GM21825 (cell line): Measurements from ENCODE around the gene SLX9.
"Not testable (repeated sequence)": the region's sequence is repeated elsewhere in the genome, so short reads cannot be mapped to it uniquely, and the experiment has no call there.

Source experiments
- ATAC-seq: cut with Tn5 transposase; IDR thresholded peaks from one replicate; pipeline ENCODE4 v1.9.1; 2021; ENCODE audit warnings: mild to moderate bottlenecking, moderate library complexity; ENCODE audit not compliant: unreplicated experiment

The SLX9 gene

DNA sequence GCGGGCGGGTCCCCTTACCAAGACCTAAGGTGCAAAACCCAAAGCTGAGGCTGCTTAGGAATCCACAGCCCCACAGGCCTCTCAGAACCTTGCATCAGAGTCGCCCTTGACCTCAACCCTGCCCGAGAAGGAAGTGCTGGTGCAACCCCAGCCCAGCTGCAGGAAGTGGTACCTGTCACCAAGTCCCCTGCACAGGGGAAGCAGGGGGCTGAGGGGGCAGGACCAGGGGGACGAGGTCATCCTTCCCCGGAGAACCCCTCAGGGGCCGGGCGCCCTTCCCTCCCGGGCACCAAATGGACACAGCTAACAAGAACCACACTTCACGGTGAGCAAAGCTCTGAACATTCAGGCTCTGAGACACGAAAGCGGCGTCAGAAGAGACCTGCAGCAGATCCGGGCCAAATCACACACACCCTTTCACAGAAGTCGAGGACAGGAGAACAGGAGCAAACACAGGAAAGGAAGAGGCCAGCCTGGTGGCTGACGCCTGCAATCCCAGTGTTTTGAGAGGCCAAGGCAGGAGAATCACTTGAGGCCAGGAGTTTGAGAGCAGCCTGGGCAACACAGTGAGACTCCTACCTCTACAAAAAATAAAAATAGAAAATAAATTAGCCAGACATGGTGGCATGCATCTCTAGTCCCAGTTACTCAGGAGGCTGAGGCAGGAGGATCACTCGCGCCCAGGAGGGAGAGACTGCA, 25.5 kb upstream of the SLX9 start:
- ATAC-seq: peak; percentile 58

- no peak for ATAC-seq
Observed at GRCh38 chr21:44916965-44917364, 22.9 kb upstream of the SLX9 start.

GRCh38 chr21:44917446-44918106, 22.3 kb upstream of the SLX9 start:
- no peak for ATAC-seq

- no peak for ATAC-seq
Observed at GRCh38 chr21:44918107-44918470, 21.7 kb upstream of the SLX9 start.

GRCh38 chr21:44918581-44919033, 21.2 kb upstream of the SLX9 start:
- ATAC-seq: no peak

DNA sequence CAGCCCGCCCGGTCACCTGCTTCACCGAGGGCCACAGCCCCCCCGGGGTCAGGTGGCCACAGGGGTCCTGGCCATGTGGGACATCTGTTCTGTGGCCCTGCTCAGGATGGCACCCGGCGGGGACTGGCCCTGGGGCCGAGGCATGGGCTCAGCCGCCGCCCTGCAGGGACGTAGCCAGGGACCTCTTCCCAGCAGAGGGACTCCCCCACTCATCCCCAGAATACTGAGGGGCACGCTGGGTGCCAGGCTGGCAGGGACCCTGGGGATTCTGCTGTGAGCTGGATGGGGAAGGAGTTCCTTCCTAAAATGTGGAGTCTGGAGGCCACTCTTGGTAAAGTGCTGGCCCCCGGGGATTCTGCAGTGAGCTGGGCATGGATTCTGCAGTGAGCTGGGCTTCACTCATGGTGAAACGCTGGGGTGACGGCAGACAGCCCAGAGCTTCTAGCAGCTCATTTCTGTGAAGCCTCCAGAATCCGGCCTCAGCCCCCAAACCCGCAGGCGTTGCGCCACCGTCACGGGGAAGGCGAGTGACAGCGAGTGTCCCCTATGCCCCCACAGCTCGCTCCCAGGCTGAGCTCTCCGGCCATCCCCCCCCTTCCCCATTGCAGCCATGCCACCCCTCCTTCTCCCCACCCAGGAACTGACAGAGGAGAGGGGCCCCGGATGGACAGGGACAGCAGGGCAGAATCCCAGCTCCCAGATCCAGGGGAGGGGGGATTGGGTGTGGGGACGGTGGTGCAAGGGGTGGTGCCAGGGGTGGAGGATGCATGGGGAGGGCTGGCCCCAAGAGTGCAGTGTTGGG, 20.5 kb upstream of the SLX9 start:
- no peak for ATAC-seq

- peak; percentile 9 for ATAC-seq
Observed at GRCh38 chr21:44919913-44920693, 19.7 kb upstream of the SLX9 start.

GRCh38 chr21:44920694-44921604, 18.9 kb upstream of the SLX9 start, which contains the start of gene ITGB2:
Gene ITGB2, minus strand, starts transcription at chr21:44920899. Its CDS starts 10,117 bp downstream, at chr21:44910782.
- ATAC-seq: peak; percentile 54

DNA sequence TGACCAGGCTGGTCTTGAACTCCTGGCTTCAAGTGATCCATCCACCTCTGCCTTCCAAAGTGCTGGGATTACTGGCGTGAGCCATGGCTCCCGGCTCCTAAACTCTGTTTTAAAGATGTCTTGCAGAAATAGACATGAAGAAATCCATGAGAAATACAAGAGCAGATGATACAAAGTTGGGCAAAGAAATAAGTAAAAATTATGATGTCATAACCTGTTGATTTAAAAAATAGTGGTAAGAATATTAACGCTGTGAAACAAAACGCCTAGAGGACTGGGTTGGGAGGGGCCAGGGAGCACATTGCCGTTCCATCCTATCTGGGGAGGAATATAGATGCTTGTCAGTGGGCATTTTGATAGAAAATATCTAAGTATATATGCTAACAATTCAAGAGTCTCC, 17.9 kb upstream of the SLX9 start:
- no peak for ATAC-seq

DNA sequence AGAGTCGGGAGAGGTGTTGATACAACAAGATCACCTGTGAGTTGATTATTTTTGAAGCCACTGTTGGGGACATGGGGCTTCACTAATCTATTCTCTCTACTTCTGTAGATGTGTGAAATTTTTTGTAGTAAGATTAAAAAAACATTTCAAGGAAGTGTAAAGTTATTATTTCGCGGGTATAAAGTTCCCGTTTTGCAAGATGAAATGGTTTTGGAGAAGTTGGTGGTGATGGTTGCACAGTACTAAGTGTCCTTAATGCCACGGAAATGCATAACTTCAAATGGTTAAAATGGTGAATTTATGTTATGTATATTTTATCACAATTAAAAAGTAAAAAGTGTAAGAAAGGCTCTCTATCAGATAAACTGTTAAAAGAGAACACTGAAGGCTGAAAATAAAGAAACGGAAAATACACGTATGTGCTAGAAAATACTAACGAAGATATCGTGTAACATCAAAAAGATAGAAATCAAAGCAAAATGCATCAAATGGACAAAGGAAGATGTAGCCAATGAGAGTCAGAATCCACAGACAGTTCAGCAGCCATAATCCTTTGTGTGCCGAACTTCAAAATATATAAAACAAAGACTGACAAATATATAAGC, 16.2 kb upstream of the SLX9 start:
- no peak for ATAC-seq

- ATAC-seq: no peak
Observed at GRCh38 chr21:44924606-44925377, 15.0 kb upstream of the SLX9 start.

- ATAC-seq: no peak
Observed at GRCh38 chr21:44925378-44925755, 14.5 kb upstream of the SLX9 start.

DNA sequence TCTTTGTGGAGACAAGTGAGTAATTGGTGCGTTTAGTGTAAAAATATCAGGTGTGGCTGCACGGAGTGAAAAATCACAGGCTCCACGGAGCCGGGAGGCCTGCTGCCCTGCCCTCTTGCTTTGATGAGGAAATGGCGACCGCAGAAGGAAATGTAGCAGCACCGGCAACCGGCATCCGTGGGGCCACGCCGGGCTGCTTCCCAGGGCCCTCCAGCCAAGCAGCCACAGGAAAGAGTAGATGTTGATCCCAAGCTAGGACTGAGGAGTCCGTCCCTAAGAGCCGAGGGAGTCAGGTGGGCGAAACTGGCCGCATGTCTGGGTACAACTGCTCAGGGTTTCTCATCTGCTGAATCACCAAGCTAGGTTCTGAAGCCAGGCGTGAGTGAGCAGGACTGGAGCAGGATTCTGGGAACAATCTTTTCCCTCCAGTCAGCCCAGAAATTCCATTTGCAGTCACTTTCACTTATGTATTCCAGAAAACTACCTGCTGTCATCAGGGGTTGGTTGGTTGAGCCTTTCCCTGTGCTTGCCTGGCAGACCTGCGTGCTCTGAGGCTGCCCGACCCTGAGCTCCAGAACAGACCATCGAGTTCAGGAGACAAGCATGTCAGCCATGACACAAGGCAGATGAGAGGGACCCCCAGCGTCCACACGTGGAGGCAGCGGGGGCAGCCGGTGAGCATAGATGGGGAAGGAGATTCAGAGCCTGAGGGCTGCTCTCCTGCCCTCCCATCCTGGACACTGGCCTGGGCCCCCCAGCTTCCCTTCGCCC, 13.3 kb upstream of the SLX9 start:
- no peak for ATAC-seq

GRCh38 chr21:44927259-44927586, 12.6 kb upstream of the SLX9 start:
- ATAC-seq: no peak

GRCh38 chr21:44927587-44928461, 12.0 kb upstream of the SLX9 start:
- no peak for ATAC-seq

GRCh38 chr21:44928500-44929241, 11.2 kb upstream of the SLX9 start:
- ATAC-seq: not testable (repeated sequence)
